22Rv1 (cell line): ENCODE measurements around the gene EFHD2.

Source experiments
- ZFX ChIP-seq: fragments of 450-650 bp; IDR thresholded peaks from 2 replicates; pipeline ENCODE4 v1.6.1; 2017; ENCODE audit warnings: antibody characterized with exemption, borderline replicate concordance
- TF ChIP-seq, protein P1 (sequence below): fragments of 450-650 bp; IDR thresholded peaks from 2 replicates; pipeline ENCODE4 v1.5.1; 2017; ENCODE audit warnings: mild to moderate bottlenecking

DNA sequence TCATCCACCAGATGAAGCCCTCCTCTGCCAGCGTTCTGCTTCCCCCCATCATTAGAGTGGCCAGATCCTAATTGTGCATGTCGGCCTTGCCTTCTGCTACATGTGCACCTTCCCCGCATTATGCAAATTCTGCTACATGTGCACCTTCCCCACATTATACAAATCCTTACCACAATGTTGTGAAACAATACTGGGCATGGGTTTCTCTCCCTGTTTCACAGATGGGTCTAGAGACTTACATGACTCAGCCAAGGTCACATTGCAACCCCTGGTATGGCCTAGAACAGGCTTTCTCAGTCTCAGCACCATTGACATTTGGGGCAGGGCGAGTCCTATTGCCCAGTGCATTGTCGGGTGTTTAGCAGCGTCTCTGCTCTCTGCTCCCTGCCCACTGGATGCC is 45.8 kb downstream of the EFHD2 start:
- TF ChIP-seq, protein P1, sequence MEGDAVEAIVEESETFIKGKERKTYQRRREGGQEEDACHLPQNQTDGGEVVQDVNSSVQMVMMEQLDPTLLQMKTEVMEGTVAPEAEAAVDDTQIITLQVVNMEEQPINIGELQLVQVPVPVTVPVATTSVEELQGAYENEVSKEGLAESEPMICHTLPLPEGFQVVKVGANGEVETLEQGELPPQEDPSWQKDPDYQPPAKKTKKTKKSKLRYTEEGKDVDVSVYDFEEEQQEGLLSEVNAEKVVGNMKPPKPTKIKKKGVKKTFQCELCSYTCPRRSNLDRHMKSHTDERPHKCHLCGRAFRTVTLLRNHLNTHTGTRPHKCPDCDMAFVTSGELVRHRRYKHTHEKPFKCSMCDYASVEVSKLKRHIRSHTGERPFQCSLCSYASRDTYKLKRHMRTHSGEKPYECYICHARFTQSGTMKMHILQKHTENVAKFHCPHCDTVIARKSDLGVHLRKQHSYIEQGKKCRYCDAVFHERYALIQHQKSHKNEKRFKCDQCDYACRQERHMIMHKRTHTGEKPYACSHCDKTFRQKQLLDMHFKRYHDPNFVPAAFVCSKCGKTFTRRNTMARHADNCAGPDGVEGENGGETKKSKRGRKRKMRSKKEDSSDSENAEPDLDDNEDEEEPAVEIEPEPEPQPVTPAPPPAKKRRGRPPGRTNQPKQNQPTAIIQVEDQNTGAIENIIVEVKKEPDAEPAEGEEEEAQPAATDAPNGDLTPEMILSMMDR, result no peak
- no peak for TF ChIP-seq ZFX
